NK-92 (cell line): Measurements from ENCODE around the gene MBOAT1.

Experiments used
- DNase-seq: peaks from one replicate; lab custom pipeline; 2025; ENCODE audit not compliant: unreplicated experiment; lab: John Stamatoyannopoulos, UW

MBOAT1 gene

DNA sequence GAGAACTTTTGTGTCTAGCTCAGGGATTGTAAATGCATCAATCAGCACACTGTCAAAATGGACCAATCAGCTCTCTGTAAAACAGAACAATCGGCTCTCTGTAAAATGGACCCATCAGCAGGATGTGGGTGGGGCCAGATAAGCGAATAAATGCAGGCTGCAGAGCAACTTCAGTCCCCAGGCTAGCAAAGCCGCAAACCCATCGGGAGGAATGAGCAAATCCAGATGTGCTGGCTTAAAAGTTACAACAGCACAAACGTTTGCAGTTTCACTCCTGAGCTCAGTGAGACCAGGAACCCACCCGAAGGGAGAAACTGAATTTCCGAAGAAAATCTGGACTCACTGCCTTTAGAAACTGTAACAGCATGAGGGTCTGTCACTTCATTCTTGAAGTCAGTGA lies 21.9 kb upstream of the MBOAT1 start:
- DNase-seq: no peak

DNA sequence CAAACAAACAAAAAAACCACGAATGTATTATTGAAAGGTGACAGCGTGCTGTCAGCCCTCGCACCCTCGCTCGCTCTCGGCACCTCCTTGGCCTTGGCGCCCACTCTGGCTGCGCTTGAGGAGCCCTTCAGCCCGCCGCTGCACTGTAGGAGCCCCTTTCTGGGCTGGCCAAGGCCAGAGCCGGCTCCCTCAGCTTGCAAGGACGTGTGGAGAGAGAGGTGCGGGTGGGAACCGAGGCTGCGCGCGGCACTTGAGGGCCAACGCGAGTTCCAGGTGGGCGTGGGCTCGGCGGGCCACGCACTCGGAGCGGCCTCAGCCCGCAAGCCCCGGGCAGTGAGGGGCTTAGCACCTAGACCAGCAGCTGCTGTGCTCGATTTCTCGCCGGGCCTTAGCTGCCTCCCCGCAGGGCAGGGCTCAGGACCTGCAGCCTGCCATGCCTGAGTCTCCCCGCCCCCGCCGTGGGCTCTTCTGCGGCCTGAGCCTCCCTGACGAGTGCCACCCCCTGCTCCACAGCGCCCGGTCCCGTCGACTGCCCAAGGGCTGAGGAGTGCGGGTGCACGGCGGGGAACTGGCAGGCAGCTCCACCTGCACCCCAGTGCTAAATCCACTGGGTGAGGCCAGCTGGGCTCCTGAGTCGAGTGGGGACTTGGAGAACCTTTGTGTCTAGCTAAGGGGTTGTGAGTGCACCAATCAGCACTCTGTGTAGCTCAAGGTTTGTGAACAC lies 20.9 kb upstream of the MBOAT1 start:
- no peak for DNase-seq

DNA sequence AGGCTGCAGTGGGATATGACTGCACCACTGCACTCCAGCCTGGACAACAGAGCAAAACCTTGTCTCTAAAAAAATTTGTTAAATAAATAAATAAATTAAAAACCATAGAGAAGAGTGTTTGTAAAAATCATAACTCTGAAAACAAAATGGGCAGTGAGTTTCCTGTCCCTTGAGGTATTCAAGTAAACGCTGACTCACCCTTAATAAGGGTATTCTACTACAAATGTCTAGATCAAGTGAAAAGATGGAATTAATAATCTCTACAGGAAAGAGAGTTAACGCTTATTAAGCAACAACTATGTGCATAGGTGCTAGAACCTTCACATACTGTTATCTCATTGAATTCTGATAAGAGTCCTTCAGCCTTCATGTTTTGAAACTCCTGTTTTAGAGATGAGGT lies 19.9 kb upstream of the MBOAT1 start:
- DNase-seq: no peak

DNA sequence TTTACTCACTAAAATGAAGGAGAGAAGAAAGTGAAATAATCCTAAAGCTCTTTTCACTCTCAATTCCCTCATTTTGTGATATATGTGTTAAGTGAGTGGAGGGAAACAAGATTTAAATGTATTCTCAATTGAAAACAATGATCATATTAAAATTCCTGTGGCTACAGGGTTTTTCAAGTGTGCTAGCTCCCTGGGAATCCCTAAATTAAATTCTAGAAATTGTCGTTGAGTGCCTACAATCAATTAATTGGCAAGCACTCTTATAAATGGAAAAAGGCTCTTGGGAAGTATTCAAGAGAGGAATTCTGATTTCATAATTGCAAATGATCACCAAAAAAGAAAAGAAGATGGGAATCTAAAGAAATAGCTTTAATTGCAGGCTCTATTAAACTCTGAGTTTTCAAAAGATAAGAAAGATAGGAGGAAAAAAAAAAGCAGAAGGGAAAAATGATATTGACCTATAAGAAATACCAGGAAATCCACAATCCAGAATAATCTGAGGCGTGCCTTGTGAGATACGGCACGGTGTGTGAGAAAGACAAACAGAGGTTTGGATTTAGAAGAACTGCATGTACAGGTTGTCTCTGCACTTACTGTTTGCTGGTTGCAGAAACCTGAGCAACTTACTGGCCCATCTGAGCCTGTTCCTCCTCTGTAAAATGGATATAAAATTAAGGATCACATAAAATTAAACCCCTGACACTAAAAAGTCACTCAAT lies 18.3 kb upstream of the MBOAT1 start:
- no peak for DNase-seq

DNA sequence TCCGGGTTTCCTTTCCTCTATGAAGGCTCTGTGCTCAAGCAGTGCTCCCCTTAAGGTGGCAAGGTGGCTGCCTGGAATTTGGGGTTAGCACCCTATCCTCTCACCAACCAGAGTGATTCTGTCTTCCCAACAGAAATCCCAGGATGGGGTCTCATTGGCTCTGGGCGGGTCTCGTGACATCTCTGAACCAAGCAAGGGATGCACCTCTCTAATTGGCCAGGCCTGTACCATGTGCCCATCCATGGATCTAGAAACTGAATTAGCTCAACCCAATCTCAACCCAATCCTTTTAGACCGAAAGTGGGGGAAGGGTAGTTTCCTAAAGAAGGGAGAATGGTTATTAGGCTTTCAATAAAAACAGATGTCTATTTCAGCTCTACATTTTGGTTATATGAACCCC lies 17.6 kb upstream of the MBOAT1 start:
- no peak for DNase-seq

DNA sequence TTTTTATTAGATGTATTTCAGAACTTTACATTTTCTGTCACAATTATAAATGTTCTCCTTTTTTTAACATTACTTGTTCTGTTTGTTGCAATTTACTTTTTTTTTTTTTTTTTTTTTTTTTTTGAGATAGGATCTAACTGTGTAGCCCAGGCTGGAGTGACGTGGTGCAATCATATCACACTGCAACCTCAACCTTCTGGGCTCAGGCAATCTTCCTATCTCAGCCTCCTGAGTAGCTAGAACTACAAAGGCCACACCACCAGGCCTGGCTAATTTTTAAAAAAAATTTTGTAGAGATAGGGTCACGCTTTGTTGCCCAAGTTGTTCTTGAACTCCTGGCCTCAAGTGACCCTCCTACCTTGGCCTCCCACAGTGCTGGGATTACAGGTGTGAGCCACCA lies 15.1 kb upstream of the MBOAT1 start:
- DNase-seq: no peak

DNA sequence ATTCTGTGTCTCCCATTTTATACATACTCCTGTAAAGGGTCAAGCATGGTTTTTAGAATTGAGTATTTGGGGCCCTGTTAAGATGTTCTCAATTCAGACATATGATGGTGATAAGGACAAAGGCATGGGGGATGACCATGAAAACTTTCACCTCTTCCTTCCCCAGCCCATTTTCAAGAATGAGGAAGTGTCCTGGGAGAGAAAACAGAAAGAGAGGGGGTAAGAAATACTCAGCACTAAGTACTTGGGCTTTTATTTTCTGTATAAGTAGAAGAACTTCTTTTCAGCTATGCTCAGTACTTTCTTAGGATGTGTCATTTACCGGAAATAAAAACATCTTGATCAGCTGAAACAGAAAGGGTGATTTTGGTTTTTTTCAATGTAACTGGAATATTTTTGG lies 10.9 kb upstream of the MBOAT1 start:
- no peak for DNase-seq

DNA sequence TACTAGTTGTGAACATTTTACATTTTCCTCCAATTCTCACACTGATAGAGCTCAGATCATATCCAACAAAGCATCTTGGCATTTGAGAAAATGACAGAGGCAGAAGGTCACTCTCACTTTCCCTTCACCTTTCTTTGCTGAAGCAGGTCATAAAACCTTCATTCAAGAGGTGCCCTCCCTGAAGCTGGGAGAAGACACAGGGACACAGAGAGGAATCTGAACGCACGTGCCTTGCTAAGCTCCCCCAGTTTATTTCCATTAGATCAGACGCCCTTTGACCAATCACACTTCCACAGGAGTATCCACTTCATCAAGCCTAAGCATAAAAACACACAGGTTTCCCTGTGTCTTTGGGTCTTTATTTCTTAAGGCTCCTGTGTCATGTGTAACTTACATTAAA lies 9.2 kb upstream of the MBOAT1 start:
- DNase-seq: no peak

DNA sequence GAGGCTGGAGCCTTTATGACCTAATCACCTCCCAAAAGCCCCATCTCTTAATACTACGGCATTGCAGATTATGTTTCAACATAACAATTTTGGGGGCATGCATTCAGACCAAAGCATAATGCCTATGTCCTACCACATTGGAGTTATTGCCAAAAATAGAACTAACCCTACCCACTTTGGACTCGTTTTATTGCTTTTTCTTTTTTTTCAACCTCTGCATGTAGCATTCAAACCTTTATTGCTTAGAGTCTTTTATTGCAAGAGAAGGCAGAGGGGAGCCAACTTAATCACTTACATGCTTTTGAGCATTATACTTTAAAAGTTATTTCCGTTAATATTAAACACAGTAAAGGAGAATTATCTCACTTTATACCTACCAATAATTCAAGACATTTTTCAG lies 8.1 kb upstream of the MBOAT1 start:
- no peak for DNase-seq

DNA sequence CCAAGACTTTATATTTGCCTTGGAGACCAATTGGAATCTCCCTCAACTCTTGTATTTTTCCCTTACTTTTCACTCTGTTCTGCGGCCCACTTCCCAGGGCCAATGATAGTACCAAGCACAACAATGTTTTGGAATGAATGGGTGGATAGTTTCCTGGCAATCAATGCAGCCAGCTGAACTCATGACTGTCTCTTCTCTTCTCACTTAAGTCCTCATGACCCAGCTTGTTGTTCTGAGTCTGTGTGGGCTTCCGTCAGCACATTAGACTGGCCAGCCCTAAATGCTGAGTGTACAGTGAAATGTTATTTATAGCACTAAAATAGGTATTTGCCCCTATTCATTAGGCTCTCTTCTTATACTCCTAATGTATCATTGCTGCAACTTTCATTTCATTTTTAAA lies 5.6 kb upstream of the MBOAT1 start:
- DNase-seq: no peak

DNA sequence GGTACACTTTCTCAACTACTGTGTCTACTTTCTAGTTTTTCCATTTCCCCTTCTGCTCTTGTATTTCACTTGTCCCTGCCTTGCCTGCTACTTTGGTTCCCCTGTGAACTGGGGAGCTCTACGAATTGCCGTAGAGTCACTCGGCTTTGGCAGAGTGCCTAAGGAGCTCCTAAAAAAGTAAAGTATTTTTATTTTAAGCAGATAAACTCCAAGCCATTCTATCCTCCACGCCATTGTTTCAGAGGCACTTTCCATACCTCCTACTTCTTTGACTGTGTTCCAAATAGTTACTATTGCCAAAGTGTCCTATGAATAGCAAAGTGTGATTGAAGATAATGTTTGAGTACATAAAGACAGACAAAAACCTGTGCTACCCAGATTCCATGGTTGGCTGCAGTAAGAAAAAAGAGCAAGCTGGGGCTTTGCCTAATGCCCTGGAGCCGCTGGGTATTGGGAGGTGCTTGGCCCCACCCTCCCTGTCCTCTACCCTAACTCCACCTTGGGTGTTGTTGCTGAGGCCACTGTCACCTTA lies 5.1 kb upstream of the MBOAT1 start:
- DNase-seq: no peak

DNA sequence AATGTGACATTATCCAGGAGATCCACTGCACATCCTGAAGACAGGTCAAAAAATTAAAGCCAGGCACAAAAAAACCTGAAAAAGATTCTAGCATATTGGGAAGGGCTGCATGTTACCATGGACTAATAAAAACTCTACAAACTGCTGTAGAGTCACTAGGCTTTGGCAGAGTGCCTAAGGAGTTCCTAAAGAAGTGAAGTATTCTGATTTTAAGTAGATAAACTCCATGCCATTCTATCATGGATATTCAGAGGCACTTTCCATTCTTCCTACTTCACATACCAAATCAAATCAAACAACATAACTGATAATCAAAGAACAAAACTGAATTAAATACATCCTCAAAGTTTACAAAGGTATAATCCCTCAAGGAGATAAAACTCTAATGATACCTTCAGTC lies 3.0 kb upstream of the MBOAT1 start:
- no peak for DNase-seq

DNA sequence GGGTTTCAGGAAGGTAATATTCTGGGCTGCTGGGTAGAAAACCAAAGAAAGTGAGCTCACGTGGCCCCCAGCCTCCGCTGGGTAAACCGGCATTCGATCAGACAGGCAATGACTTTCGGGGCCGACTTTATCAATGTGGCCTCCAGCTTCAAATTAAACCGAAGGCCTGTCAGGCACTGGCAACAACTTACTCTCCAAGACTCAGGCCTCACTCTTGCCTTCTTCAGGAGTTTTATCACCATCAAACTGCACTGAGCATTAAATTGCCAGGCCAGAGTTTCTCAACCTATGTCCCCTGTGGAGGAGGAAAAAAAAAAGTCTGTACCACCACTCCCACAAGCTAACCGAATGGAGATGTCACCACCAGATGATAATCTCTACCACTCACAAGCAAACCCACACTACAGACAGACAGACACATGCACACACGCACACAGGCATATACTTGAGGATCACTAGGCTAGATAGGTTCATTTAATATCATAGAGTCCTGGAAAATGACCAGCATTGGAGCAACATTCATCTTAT lies 1.1 kb upstream of the MBOAT1 start:
- no peak for DNase-seq

DNA sequence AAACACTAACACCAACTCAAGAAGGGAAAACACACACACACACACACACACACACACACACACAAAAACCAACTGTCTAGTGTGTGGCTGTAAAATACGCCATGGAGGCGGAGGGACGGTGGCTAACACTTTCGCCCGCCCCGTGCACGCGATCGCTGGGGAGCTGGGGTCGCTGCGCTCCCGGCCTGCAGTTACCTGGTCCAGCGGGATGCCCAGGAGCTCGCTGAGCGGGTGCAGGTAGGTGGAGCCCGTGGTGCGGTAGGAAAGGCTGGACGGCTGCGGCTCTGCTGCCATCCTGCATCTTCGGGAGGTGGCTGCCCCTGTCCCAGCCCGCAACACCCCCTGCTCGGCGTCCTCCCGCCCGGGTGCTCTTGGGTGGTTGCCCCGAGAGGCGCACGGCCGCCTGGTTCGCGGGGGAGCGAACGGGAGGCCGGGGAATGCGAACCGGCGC lies 303 bp downstream of the MBOAT1 start:
- no peak for DNase-seq

DNA sequence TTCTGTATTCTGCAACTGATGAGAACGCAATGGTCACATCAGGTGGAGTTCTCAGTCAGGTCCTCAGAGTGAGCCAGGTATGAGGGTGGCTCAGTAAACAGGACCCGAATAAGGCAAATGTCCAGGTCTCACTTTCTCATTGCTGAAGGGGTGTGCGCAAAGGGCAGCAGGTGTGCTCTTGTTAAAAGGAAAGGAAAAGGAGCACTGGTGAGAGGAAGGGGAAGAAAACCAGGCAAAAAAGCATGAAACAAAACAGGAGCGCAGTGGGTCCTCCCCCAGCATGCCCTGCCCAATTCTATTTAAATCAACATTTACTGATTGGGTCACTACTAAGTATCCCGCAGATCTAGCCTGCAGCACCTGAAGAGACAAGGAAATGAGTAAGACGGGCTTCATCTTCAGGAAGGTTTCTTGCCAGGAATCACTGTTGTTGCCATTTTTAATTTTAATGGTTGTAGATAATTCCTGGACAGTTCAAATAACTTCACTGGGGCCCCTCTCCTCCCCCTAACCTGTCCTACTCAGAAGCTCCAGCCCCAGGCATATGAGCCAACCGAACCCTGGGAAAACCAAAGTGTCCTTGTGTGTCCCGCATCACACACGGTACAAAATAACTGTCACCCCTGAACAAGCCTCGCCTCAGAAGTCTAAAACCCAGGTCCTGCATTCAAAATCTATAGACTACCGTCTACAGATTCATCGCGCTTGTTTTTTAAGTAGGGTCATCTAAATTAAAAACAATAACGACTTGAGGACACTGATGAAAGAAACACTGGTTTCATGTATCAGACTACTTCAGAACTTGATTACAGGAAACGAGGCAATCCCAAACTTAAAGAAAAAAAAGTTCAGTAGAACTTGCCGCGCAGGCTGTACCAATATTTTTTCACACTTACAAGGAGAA lies 980 bp downstream of the MBOAT1 start:
- DNase-seq: no peak

DNA sequence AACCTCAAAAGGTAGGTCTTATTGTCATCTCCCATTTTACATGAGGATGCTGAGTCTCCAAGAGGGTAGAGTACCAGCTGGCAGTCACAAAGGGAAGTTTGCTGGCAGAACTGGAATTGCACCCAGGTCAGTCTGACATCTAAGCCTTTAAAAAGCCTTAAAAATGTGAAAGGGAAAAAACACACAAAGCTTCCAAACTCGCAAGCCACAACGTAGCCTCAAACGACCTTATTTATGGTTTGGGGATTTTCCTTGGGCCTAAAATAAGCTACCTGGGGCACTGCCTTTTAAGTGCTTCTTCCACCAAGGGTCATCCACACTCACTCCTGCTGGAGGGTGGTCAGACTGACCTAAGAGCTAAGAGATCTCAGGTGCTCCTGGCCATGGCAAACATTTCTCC lies 2.1 kb downstream of the MBOAT1 start:
- no peak for DNase-seq

DNA sequence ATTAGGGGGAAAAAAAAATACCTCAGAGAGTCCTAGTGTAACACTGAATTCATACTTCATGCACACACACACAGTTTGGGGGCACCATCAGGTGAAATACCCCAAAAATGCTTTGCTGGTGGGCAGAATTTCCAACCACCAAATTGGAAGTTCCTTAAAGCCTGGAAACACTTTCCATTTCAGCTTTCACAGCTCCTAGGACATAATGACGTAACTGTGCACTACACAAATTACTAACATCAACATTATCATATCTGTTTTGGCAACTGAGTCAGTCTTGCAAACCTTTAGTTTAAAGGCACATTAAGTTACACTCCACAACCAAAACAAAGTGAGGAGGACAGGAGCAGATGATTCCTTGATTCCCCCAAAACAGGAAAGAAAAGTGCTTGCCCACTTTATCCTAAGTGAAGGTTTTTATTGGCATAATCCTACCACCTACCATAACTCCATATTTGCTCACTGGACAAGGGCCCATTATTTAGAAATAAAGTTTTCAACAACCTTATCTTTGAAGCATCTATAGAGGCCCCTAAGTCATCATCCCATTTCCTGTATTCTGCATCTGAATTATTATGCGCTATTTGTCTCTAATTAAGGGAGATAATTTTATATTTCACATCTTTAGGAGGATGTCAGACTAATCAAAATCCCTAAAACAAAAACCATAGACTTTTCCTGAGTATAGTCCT lies 3.4 kb downstream of the MBOAT1 start:
- DNase-seq: no peak

DNA sequence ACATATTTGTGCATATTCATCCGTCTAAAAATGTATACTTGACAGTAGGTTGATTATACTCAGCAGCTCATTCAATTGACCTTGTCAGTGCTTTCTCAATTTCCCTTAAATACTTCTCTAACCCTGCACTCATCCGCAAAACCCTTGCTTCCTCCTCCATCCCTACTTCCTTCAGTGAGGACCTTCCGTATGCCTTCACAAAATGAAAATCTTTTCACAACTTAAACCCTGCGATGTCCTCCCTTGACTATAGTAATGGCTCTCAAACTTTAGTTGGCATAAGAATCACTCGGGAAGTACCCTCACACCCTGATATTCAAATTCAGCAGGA lies 5.2 kb downstream of the MBOAT1 start:
- no peak for DNase-seq

DNA sequence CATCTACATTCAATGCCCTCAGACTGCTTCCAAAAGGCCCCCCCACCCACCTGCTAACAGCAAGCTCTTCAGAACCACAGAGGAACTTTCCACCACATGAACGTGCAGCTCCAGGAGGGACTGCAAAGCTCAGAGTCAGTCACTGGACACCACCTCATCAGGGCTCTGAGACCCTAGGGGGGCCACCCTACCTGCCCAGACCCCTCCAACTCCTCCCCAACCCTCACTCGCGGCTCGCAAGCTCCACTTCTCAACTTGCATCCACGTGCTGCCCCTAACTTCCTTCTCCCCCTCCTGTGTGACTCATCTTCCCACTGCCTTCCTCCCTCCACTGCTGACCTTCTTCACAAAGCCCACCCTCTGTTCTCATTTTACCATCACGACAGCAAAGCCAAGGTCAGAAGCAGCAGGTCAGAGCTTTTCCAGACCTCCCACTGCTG lies 6.5 kb downstream of the MBOAT1 start:
- DNase-seq: no peak

DNA sequence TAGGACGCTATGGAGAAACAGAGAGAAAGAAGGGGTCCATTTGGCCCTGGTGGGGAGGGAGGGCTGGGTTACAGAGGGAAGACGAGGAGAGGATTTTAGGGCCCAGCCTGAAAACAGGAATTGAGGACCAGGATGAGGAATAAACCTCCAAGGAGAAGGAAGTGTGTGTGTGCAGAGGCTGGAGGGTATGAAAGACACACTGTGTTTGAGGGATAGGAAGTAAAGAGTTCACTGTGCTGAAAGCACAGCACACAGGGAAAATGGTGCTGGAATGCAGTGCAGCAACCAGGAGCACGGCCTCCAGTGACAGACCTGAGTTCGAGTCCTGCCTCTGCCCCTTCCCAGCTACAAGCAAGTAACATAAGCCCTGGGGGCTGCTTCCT lies 7.8 kb downstream of the MBOAT1 start:
- DNase-seq: no peak
